Liver (tissue), 9 donors: ENCODE results near the gene KLK3. TPM values are rescaled to one million over a fixed set of nuclear protein-coding genes. Genes with fewer than 3 reads are reported as not detected.

ENCODE experiments used
- DNase-seq: peaks from one replicate; pipeline ENCODE4 v3.0.0-alpha.2; 2017; ENCODE audit warnings: low spot score
- H3K27ac ChIP-seq, 2 donors: one replicate each; pipeline ENCODE4 v1.7.0; 2013; ENCODE audit warnings: inconsistent platforms in 2 of 2, low read length in 2 of 2, control low read depth in 1 of 2, low read depth in 1 of 2, mild to moderate bottlenecking in 1 of 2
- H3K27me3 ChIP-seq, 4 donors: one replicate each; pipeline versions ENCODE4 v1.6.1 to v1.7.0; 2013; ENCODE audit warnings: low read length in 3 of 4, inconsistent platforms in 1 of 4, mild to moderate bottlenecking in 1 of 4, moderate library complexity in 1 of 4; ENCODE audit not compliant: control insufficient read depth in 4 of 4, insufficient read depth in 4 of 4
- H3K36me3 ChIP-seq, 4 donors: one replicate each; pipeline versions ENCODE4 v1.6.1 to v1.7.0; 2013; ENCODE audit warnings: low read length in 3 of 4, mild to moderate bottlenecking in 3 of 4, low read depth in 1 of 4, moderate library complexity in 1 of 4; ENCODE audit not compliant: control insufficient read depth in 4 of 4, insufficient read depth in 3 of 4
- H3K4me1 ChIP-seq, 4 donors: one replicate each; pipeline versions ENCODE4 v1.6.1 to v1.7.0; 2013; ENCODE audit warnings: low read length in 3 of 4, mild to moderate bottlenecking in 3 of 4, moderate library complexity in 1 of 4; ENCODE audit not compliant: control insufficient read depth in 4 of 4, insufficient read depth in 4 of 4
- H3K4me3 ChIP-seq, 3 donors: one replicate each; pipeline versions ENCODE4 v1.6.1 to v1.7.0; 2013; ENCODE audit warnings: low read length in 3 of 3, control low read depth in 1 of 3, low read depth in 1 of 3, mild to moderate bottlenecking in 1 of 3
- H3K9ac ChIP-seq, 2 donors: one replicate each; pipeline ENCODE4 v1.7.0; 2013; ENCODE audit warnings: low read length in 2 of 2, mild to moderate bottlenecking in 2 of 2, moderate library complexity in 2 of 2, control low read depth in 1 of 2, low read depth in 1 of 2
- H3K9me3 ChIP-seq, 4 donors: one replicate each; pipeline versions ENCODE4 v1.6.1 to v1.7.0; 2013; ENCODE audit warnings: low read length in 3 of 4; ENCODE audit not compliant: control insufficient read depth in 4 of 4
- EGR1 ChIP-seq, 2 donors: IDR thresholded peaks; 2 replicates each; pipeline ENCODE4 v1.6.1; 2016 to 2018; ENCODE audit warnings: antibody characterized with exemption in 2 of 2, low read depth in 2 of 2
- FOXA1 ChIP-seq: IDR thresholded peaks from 2 replicates; pipeline ENCODE4 v1.6.1; 2016; ENCODE audit warnings: antibody characterized with exemption
- FOXA2 ChIP-seq: IDR thresholded peaks from 2 replicates; pipeline ENCODE4 v1.6.1; 2016; ENCODE audit warnings: antibody characterized with exemption
- GABPA ChIP-seq, 2 donors: IDR thresholded peaks in 1 of 2; conservative IDR thresholded peaks in 1 of 2; 2 replicates each; pipeline ENCODE4 v1.6.1; 2016; ENCODE audit warnings: antibody characterized with exemption in 2 of 2, mild to moderate bottlenecking in 1 of 2, moderate library complexity in 1 of 2
- HNF4A ChIP-seq, 2 donors: conservative IDR thresholded peaks; 2 replicates each; pipeline ENCODE4 v1.6.1; 2016; ENCODE audit warnings: antibody characterized with exemption in 2 of 2, mild to moderate bottlenecking in 2 of 2
- HNF4G ChIP-seq: IDR thresholded peaks from 2 replicates; pipeline ENCODE4 v1.6.1; 2016; ENCODE audit warnings: antibody characterized with exemption
- JUND ChIP-seq, 2 donors: IDR thresholded peaks; 2 replicates each; pipeline ENCODE4 v1.6.1; 2016; ENCODE audit warnings: antibody characterized with exemption in 2 of 2
- NR2F2 ChIP-seq: IDR thresholded peaks from 2 replicates; pipeline ENCODE4 v1.6.1; 2016; ENCODE audit warnings: antibody characterized with exemption
- RAD21 ChIP-seq, 2 donors: IDR thresholded peaks; 2 replicates each; pipeline ENCODE4 v1.6.1; 2016; ENCODE audit warnings: antibody characterized with exemption in 2 of 2, mild to moderate bottlenecking in 2 of 2
- RXRA ChIP-seq, 2 donors: IDR thresholded peaks; 2 replicates each; pipeline ENCODE4 v1.6.1; 2017 to 2018; ENCODE audit warnings: antibody characterized with exemption in 2 of 2, mild to moderate bottlenecking in 1 of 2
- SP1 ChIP-seq: IDR thresholded peaks from 2 replicates; pipeline ENCODE4 v1.6.1; 2018; ENCODE audit warnings: antibody characterized with exemption, mild to moderate bottlenecking
- TAF1 ChIP-seq: conservative IDR thresholded peaks from 2 replicates; pipeline ENCODE4 v1.6.1; 2016; ENCODE audit warnings: antibody characterized with exemption, mild to moderate bottlenecking
- YY1 ChIP-seq: IDR thresholded peaks from 2 replicates; pipeline ENCODE4 v1.6.1; 2016; ENCODE audit warnings: antibody characterized with exemption, mild to moderate bottlenecking
- WGBS: extraction: QIAGEN DNeasy Blood & Tissue Kit; methylation state at CpG from one replicate; pipeline ENCODE4 v1.1.7; 2013; 5-methylcytosine and 5-hydroxymethylcytosine counted together
- polyA plus RNA-seq, 2 donors: library from polyadenylated mRNA; stranded (reverse) in 1 of 2; unstranded in 1 of 2; fragments of 200-250 nt in 1 of 2; fragments of >200 nt in 1 of 2; fragmentation: Nextera tagmentation in 1 of 2; extraction: Ambion mirVana in 1 of 2; gene quantifications; one replicate each; pipeline versions ENCODE4 v1.2.1 to v1.2.3, GENCODE V29; 2013 to 2015
- total RNA-seq, 2 donors: library from RNA; depleted of rRNA; stranded (reverse); fragments of >200 nt; gene quantifications; one replicate each; pipeline ENCODE4 v1.2.3, GENCODE V29; 2014
- TF ChIP-seq, protein P1 (sequence below): IDR thresholded peaks from 2 replicates; pipeline ENCODE4 v1.6.1; 2016; ENCODE audit warnings: antibody characterized with exemption
- TF ChIP-seq, protein P2 (sequence below): IDR thresholded peaks from 2 replicates; pipeline ENCODE4 v1.6.1; 2016; ENCODE audit warnings: antibody characterized with exemption
- TF ChIP-seq, protein P3 (sequence below): fragments of 150-350 bp; IDR thresholded peaks from 2 replicates; pipeline ENCODE4 v1.5.1; 2017; ENCODE audit warnings: improper control_type of control experiment, low read depth, low read length; ENCODE audit not compliant: missing input control
- TF ChIP-seq, protein P4 (sequence below): IDR thresholded peaks from 2 replicates; pipeline ENCODE4 v1.6.1; 2016; ENCODE audit warnings: antibody characterized with exemption
- TF ChIP-seq, protein P5 (sequence below): IDR thresholded peaks from 2 replicates; pipeline ENCODE4 v1.6.1; 2016; ENCODE audit warnings: antibody characterized with exemption, mild to moderate bottlenecking
- donor health status: healthy.
- donor health status: healthy.
- donor health status: healthy.
- donor health status: healthy.
- donor health status: healthy.

Gene KLK3
- total and polyA plus RNA-seq, 4 donors: not detected

DNA sequence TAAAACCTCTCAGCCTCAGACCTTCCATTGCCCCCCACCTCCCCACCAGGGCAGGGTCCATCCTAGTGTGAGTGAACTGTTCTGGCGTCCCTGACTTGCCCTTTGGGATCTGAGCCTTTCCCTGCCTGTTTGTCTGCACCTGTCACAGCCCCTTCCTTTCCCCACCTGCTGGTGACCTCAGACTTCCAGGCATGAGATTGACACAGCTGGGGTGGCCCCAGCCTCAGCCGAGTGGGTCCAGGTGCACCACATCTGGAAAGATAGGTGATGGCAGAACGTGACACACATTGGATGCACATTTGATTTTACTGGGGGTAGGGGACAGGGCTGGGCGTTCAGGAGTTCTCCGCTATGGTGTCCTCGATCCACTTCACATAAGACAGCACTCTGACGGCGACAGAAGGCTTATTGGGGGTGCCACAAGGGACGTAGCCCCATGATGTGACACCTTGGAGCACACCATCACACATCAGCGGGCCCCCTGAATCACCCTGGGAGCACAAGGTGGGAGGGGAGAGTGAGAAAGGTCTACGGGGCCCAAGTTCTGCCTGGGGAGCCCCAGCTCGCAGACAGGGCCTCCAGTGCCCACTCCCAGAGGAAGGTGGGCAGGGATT, 35.7 kb upstream of the KLK3 start:
- peaks cover 0 to 27% (median 13%) of the 10 kb centered on the region in 4 donors for H3K27me3 ChIP-seq
- WGBS: 54% methylated on average over 12 of the region's 12 CpGs

DNA sequence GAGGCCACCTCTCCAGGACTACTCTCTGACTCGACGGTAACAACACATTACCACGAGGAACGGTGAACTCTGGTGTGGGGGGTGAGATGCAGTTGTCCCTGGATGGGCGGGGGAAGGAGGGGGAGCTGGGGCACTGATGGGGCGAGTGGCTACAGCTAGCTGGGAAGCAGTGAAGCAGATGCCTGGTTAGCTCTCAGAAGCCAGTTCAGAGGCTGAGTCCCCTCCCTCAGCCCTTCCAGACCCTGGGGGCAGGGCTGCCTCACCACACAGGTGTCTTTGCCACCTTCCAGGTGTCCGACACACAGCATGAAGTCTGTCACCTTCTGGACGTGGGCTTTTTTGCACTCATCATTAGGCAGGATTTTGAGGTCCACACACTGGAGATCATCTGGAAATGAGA, 35.1 kb upstream of the KLK3 start:
- Histone ChIP-seq H3K4me3 (no peak overlapping the region), H3K9ac (no peak overlapping the region), H3K36me3 (no peaks in the 10 kb centered on the region), H3K27ac (no peak overlapping the region), H3K4me1 (no peaks in the 10 kb centered on the region), H3K27me3 (peaks cover 0 to 27% (median 13%) of the 10 kb centered on the region in 4 donors), H3K9me3 (no peaks in the 10 kb centered on the region)
- no peak for DNase-seq
- WGBS: 28% methylated on average over 8 of the region's 8 CpGs
- no peak for TF ChIP-seq EGR1 (IDR thresholded peaks at IDR 0.05; ENCODE audit: low read depth in 2 of 2)
- TF ChIP-seq, protein P1, sequence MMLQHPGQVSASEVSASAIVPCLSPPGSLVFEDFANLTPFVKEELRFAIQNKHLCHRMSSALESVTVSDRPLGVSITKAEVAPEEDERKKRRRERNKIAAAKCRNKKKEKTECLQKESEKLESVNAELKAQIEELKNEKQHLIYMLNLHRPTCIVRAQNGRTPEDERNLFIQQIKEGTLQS: no peak
- TF ChIP-seq YY1: no peak
- no peak for TF ChIP-seq TAF1
- no peak for TF ChIP-seq FOXA2
- TF ChIP-seq HNF4A (conservative IDR thresholded peaks at IDR 0.05): no peak
- TF ChIP-seq HNF4G: no peak
- no peak for TF ChIP-seq FOXA1
- no peak for TF ChIP-seq NR2F2
- TF ChIP-seq, protein P2, sequence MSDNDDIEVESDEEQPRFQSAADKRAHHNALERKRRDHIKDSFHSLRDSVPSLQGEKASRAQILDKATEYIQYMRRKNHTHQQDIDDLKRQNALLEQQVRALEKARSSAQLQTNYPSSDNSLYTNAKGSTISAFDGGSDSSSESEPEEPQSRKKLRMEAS: no peak
- TF ChIP-seq, protein P3, sequence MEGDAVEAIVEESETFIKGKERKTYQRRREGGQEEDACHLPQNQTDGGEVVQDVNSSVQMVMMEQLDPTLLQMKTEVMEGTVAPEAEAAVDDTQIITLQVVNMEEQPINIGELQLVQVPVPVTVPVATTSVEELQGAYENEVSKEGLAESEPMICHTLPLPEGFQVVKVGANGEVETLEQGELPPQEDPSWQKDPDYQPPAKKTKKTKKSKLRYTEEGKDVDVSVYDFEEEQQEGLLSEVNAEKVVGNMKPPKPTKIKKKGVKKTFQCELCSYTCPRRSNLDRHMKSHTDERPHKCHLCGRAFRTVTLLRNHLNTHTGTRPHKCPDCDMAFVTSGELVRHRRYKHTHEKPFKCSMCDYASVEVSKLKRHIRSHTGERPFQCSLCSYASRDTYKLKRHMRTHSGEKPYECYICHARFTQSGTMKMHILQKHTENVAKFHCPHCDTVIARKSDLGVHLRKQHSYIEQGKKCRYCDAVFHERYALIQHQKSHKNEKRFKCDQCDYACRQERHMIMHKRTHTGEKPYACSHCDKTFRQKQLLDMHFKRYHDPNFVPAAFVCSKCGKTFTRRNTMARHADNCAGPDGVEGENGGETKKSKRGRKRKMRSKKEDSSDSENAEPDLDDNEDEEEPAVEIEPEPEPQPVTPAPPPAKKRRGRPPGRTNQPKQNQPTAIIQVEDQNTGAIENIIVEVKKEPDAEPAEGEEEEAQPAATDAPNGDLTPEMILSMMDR: no peak
- TF ChIP-seq SP1: no peak
- TF ChIP-seq RXRA (IDR thresholded peaks at IDR 0.05): no peak
- TF ChIP-seq GABPA (IDR thresholded peaks at IDR 0.05 in 1 of 2, conservative IDR thresholded peaks at IDR 0.05 in 1 of 2): no peak
- no peak for TF ChIP-seq RAD21 (IDR thresholded peaks at IDR 0.05)
- TF ChIP-seq, protein P4, sequence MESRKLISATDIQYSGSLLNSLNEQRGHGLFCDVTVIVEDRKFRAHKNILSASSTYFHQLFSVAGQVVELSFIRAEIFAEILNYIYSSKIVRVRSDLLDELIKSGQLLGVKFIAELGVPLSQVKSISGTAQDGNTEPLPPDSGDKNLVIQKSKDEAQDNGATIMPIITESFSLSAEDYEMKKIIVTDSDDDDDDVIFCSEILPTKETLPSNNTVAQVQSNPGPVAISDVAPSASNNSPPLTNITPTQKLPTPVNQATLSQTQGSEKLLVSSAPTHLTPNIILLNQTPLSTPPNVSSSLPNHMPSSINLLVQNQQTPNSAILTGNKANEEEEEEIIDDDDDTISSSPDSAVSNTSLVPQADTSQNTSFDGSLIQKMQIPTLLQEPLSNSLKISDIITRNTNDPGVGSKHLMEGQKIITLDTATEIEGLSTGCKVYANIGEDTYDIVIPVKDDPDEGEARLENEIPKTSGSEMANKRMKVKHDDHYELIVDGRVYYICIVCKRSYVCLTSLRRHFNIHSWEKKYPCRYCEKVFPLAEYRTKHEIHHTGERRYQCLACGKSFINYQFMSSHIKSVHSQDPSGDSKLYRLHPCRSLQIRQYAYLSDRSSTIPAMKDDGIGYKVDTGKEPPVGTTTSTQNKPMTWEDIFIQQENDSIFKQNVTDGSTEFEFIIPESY: no peak
- no peak for TF ChIP-seq JUND (IDR thresholded peaks at IDR 0.05)
- TF ChIP-seq, protein P5, sequence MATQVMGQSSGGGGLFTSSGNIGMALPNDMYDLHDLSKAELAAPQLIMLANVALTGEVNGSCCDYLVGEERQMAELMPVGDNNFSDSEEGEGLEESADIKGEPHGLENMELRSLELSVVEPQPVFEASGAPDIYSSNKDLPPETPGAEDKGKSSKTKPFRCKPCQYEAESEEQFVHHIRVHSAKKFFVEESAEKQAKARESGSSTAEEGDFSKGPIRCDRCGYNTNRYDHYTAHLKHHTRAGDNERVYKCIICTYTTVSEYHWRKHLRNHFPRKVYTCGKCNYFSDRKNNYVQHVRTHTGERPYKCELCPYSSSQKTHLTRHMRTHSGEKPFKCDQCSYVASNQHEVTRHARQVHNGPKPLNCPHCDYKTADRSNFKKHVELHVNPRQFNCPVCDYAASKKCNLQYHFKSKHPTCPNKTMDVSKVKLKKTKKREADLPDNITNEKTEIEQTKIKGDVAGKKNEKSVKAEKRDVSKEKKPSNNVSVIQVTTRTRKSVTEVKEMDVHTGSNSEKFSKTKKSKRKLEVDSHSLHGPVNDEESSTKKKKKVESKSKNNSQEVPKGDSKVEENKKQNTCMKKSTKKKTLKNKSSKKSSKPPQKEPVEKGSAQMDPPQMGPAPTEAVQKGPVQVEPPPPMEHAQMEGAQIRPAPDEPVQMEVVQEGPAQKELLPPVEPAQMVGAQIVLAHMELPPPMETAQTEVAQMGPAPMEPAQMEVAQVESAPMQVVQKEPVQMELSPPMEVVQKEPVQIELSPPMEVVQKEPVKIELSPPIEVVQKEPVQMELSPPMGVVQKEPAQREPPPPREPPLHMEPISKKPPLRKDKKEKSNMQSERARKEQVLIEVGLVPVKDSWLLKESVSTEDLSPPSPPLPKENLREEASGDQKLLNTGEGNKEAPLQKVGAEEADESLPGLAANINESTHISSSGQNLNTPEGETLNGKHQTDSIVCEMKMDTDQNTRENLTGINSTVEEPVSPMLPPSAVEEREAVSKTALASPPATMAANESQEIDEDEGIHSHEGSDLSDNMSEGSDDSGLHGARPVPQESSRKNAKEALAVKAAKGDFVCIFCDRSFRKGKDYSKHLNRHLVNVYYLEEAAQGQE: no peak

More for the DNA sequence above, 35.7 kb upstream of the KLK3 start:
- Histone ChIP-seq H3K4me1 (no peaks in the 10 kb centered on the region), H3K27ac (no peak overlapping the region), H3K36me3 (no peaks in the 10 kb centered on the region), H3K4me3 (no peak overlapping the region), H3K9me3 (no peaks in the 10 kb centered on the region), H3K9ac (no peak overlapping the region)
- DNase-seq: no peak
- TF ChIP-seq GABPA (IDR thresholded peaks at IDR 0.05 in 1 of 2, conservative IDR thresholded peaks at IDR 0.05 in 1 of 2): no peak
- TF ChIP-seq HNF4A (conservative IDR thresholded peaks at IDR 0.05): no peak
- no peak for TF ChIP-seq TAF1
- TF ChIP-seq RAD21 (IDR thresholded peaks at IDR 0.05): no peak
- no peak for TF ChIP-seq SP1
- TF ChIP-seq, protein P2: no peak
